G401 (cell line): ENCODE measurements around the gene C21orf58. TPM values are rescaled to one million over a fixed set of nuclear protein-coding genes. Genes with fewer than 3 reads are reported as not detected.
A peak's percentile ranks its signal among the peaks of the same experiment; 100 is the strongest.
"Not testable (repeated sequence)": the region's sequence is repeated elsewhere in the genome, so short reads cannot be mapped to it uniquely, and the experiment has no call there.

Source experiments
- DNase-seq: peaks from one replicate; pipeline ENCODE4 v3.0.0-alpha.2; 2015; ENCODE audit warnings: low spot score
- in situ Hi-C: cut with HindIII; loops from 2 replicates; pipeline ENCODE4 v1.10.0; 2016; ENCODE audit warnings: low sequenced_read_pairs, mixed read lengths
- total RNA-seq: library from RNA; depleted of rRNA; stranded (reverse); fragments of >200 nt; shearing (Covaris generic); gene quantifications from 2 replicates; pipeline ENCODE4 v1.2.3, GENCODE V29; 2014; rRNA removed

Gene C21orf58
- total RNA-seq: 7.9 and 8.2 TPM in 2 replicates

DNA sequence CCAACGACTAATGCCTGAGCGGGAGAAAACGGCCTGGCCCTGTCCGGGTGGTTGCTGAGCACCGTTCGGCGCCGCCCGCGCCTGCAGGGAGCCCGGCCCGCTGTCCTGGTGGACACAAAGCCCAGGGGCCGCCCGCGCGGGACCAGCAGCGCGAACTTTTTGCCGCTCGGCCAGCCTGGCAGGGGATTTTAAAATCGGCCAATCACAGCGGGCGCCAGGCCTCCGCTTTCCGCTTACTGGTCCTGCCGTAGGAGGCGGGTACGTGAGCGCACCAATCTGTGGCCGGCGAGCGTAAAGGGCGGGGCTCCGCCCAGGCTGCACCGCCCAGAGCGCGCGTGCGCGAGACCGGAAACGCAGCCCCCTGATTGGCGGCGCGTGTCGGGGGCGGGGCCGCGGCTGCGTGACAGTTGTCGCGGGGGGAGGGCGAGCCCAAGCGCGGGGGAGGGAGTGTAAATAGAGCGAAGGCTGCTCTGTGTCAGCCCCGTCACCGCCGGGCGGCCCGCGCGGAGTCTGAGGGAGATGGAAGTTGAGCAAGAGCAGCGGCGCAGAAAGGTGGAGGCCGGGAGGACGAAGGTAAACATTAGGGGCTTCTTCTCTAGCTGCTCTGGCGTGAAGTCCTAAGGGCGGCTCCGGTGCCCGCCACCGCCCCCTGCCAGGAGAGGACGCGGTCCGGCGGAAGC lies at the start of gene C21orf58, which contains the start of gene PCNT:
C21orf58 (minus strand) TSS at position 161 of the 680 bp plus-strand sequence. CDS start 1,132 bp downstream, outside the sequence.
PCNT (plus strand) TSS at position 447 of the 680 bp plus-strand sequence; CDS start at position 520, 73 bp downstream.
- in situ Hi-C loops: no loop called here
- DNase-seq: peak; percentile 97

DNA sequence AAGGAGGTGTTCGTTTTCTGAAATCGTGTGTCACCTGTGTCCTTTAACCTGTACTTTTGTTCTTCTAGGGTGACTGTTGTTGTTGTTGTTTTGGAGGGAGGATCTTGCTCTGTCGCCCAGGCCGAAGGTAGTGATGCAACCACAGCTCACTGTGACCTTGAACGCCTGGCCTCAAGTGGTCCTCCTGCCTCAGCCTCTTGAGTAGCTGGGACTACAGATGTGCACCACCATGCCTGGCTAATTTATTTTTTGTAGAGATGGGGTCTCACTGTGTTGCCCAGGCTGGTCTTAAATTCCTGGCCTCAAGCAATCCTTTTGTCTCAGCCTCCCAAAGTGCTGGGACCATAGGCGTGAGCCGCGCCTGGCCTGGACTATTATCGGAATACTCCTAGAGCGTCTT lies 49.3 kb upstream of the C21orf58 start:
- in situ Hi-C loops, DNase-seq: not testable (repeated sequence)

DNA sequence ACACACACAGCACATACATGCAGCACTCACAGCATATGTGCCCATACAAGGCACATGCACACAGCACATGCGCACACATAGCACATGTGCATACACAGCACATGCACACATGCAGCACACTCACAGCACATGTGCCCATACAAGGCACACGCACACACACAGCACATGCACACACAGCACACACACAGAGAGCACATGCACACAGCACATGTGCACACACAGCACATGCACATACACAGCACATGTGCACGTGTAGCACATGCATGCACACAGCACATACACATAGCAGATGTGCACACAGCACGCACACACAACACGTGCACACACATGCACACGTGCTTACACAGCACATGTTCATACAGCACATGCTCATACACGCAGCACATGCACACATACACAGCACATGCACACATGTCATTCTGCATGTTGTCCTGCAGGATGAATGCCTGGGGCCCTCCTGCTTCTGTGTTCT lies 48.4 kb upstream of the C21orf58 start:
- no peak for DNase-seq
- in situ Hi-C loops: no loop called here

DNA sequence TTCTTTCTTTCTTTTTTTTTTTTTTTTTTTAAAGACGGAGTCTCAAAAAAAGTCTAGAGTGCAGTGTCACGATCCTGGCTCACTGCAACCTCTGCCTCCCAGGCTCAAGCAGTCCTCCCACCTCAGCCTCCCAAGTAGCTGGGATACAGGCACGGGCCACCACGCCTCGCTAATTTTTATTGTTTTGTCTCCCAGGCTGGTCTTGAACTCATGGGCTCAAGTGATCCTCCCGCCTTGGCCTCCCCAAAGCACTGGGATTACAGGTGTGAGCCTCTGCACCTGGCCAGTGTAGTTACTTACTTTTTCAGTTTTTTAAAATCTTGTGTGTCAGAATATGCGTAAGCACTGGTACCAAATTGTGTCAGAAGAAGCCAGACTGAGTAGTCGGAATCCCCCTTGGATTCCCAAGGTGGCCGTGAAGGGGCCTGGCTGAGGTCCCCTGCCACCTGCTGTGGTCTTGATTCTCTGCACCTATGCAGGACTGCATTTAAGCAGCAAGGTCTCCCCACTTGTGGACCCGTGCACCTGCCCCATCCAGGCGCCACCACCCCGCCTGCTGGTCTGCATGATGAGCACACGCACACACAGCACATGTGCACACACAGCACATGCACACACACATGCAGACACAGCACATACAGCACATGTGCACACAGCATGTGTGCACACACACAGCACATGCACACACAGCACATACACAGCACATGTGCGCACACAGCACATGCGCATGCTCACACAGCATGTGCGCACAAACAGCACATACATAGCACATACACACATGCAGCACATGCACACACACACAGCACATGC lies 47.7 kb upstream of the C21orf58 start:
- in situ Hi-C loops: no loop called here
- no peak for DNase-seq

DNA sequence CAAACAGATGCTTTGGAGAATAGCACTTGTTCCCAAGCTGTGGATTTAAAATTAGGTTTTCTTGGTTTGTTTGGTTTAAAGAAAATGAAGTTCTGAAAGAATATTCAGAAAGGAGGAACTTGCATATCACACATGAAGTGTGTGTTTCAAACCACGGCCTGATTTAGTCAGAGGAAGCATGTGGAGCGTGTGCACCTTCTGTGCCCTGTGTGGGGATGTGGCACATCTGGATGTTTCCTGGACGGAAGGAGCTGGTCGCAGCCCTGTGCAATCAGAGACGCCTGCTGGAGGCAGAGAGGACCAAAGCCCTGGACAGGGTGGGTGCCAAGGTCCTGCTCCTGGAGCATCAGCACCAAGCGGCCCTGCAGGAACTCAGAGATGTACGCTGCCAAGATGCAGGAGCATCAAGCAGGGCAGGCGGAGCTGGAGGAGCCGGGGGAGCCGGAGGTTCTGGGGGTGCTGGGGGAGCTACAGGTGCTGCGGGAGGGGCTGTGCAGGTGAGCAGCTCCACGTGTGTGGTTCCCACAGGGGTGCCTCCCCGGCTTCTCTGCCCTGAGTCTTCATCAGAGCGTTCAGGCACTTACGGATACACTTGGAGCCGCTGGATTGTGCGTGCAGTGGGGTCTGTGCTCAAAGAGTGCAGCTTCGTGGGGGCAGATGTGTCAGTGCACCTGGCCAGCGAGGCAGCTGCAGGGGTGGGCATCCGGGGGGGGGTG lies 46.0 kb upstream of the C21orf58 start:
- no peak for DNase-seq
- in situ Hi-C loops: no loop called here

DNA sequence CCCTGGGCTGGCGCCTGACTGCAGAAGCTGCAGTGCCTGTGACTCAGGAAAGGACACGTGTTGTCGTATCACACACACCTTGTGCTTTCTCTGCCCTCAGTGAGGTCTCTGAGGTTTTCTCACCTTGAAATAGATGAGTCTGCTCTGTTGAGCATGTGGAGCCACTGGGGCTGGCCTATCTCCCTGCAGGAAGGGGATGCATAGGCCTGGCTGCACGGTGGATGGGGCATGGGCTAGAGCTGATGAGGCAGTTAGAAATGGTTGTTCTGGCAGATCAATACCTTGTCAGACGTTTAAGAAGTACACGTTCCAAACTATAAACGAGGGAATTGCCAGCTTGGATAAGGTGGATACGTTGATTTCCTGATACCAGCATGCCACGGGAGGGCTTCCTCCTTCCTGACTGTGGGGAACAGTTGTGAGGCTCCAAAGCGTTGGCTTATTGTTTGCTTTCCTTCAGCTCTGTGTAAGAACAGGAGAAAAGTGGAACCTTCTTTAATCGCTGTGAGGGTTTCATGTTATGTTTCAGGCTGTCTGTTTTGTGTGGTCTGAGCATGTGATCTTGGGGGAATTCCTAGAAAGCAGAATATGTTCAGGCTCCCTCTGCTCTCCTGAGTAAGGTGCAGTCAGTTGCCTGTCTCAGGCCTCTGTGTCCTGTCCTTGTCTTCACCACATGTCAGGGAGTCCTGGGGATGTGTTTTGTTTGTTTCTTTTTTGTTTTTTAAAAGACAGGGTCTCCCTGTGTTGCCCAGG lies 45.0 kb upstream of the C21orf58 start:
- no peak for DNase-seq
- in situ Hi-C loops: no loop called here

DNA sequence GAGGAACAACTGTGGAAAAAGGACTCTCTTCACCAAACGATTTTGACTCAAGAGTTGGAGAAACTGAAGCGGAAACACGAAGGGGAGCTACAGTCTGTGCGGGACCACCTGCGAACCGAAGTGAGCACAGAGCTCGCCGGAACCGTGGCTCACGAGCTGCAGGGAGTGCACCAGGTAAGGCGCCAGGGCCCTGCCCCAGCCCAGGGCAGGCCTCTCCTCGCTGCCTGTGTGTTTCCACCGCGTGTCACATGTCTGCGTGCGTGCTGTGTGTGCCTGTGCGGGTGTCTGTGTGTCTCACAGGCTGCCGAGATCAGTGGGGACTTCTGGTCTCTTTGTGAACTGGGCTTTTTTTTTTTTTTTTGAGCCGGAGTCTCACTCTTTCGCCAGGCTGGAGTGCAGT lies 43.3 kb upstream of the C21orf58 start:
- DNase-seq: no peak
- in situ Hi-C loops: no loop called here

DNA sequence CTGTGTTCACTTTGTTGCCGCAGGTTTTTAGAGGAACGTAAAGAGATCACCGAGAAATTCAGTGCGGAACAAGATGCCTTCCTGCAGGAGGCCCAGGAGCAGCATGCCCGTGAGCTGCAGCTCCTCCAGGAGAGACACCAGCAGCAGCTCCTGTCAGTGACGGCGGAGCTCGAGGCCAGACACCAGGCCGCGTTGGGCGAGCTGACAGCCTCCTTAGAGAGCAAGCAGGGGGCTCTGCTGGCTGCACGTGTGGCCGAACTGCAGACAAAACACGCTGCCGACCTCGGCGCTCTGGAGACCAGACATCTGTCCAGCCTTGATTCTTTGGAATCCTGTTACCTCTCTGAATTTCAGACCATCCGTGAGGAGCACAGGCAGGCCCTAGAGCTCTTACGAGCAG lies 42.9 kb upstream of the C21orf58 start:
- in situ Hi-C loops: no loop called here
- no peak for DNase-seq

DNA sequence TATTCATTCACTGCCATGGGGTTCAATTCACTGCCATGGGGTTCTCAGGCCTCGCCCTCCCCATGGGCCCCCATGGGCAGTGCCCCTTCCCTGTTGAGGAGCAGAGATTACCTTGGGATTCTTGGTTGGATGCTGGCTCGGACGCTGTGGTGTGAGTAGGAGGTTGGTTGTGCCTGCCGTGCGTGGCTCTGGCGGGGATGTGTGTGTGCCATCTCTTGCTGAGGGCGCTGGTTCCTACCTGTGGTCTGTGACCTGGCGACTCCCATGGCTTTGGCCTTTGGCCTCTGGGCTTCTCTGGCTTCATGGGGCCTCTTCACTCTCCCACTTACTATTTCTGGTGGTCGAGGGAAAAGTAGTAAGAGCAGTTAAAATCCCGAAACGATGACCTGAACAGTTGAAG lies 42.4 kb upstream of the C21orf58 start:
- in situ Hi-C loops: no loop called here
- DNase-seq: no peak

DNA sequence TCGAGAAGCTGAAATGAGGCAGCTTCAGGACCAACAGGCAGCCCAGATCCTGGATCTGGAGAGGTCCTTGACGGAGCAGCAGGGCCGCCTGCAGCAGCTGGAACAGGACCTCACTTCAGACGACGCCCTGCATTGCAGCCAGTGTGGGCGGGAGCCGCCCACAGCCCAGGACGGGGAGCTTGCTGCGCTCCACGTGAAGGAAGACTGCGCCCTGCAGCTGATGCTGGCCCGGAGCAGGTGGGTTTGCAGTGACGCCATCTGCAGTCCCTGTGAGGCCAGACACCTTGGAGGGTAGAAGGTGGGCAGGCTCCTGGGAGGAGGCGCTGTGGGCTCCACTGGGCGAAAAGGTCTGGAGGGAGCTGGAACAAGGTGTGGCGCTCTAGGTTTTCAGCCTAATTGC lies 40.0 kb upstream of the C21orf58 start:
- in situ Hi-C loops: no loop called here
- no peak for DNase-seq

DNA sequence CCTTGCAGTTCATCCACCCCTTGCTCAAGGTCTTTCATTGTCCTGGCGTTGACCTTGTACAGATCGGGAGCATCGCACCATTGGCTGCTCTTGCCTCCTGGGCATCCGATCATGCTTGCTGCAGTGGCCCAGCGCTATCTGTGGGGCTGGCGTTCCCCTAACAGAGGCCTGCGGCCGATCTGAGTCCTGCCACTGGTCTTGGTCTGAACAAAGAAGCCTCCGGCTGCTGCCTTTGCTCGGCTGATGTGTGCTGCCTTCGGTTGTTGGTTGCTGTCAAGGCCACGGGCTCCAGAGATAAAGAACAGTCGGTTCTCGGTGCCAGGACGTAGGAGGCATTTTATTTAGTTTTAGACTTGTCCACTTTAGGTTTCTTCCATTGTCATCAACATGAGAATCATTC lies 39.3 kb upstream of the C21orf58 start:
- no peak for DNase-seq
- in situ Hi-C loops: no loop called here

DNA sequence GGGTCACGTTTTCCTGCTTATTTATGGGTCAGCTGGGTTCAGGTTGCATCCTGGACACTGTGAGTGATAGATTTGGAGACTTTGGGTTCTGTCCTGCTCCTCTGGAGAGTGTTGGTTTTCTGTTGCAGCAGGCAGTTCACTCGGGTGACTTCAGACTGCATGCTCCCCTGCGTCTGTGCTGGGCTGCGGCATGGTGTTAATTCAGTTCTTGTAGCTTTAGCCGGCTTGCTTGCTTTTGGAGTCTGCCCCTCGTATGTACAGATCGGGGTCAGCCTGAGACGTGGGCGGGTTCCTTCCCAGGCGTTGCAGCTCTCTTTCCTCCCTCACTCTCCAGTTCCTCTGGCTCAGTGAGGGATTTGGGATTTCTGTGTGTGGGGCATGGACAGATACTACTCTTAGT lies 38.3 kb upstream of the C21orf58 start:
- DNase-seq: no peak
- in situ Hi-C loops: no loop called here

DNA sequence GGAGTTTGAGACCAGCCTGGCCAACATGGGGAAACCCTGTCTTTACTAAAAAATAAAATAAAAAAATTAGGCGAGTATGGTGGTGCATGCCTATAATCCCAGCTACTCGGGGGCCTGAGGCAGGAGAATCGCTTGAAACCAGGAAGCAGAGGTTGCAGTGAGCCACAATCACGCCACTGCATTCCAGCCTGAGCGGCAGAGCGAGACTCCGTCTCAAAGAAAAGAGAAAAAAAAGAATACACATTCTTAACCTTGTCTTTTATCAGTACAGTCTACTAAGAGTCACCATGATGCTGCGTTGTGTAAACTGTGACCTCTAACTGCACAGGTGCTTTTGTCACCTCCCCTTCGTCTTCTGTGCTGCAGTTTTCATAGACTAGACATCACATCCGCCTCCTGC lies 37.5 kb upstream of the C21orf58 start:
- in situ Hi-C loops: no loop called here
- DNase-seq: no peak

DNA sequence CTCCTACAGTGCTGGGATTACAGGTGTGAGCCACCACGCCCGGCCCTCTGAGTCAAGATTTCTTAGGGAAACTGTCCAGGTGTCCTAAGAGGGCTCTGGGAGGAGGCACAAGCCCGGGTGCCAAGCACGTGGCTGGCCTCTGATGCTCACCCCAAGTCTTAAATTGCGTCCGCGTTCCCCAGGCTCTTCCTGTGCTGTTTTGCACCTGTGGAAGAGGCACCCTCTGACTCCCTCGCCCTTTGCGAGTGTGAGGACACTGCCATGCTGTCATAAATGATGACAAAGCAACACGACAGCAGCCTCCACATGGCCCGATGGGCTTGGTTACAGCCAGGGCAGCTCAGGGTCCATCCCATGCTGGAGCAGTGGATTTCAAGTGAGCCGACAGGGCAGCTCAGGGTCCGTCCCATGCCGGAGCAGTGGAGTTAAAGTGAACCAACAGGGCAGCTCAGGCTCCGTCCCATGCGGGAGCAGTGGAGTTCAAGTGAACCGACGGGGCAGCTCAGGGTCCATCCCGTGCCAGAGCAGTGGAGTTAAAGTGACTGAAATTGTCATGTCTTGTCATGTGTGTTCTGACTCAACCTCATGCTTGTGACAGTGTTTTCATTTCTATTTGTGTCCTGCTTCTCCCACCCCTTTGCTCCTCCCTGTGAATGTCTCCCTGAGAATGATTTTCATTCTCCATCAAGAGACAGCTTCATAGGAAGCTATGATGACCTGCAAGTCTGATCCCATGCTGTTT lies 34.2 kb upstream of the C21orf58 start:
- in situ Hi-C loops: no loop called here

DNA sequence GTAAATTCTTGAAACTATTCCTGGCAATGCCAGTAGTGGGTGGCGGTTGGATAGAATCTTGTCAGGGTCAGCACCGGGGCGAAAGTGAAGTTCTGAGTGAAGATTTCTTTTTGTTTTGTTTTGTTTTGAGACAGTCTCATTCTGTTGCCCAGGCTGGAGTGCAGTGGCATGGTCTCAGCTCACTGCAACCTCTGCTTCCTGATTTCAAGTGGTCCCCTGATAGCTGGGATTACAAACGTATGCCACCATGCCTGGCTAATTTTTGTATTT lies 33.6 kb upstream of the C21orf58 start:
- DNase-seq: no peak
- in situ Hi-C loops: no loop called here

More for the DNA sequence above, 34.2 kb upstream of the C21orf58 start:
- no peak for DNase-seq

DNA sequence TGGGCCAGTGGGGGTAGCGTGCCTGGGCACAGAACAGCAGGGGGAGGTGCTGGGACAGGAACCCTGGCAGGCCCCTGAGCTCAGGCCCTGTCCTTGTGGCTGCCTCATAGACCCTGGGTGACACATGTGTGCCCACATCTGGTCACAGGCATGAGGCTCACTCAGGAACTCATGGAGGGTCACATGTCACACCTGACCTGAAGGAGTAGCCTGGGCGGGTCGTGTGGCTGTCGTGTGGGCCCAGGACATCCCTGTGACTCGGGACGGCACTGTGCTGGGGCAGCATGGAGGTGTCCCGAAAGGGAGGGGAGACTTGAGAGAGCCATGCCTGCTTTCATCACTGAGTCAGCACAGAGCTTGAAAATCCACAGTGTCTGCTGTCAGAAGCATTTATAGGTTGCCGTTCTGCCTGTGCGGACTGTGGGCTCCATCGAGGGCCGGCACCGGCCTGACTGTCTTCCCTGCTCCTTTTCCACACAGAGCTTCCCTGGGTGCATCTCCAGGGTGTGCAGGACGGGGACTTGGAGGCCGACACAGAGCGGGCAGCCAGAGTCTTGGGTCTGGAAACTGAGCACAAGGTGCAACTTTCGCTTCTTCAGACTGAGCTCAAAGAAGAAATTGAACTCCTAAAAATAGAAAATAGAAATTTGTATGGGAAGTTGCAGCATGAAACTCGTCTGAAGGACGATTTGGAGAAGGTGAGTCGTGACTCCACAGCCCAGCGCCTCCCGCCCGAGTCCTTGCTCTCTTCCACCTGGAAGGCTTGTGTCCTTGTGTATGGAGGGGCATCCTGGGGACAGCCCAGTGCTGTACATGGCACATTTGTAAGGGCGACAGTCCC lies 33.0 kb upstream of the C21orf58 start:
- no peak for DNase-seq
- in situ Hi-C loops: no loop called here

DNA sequence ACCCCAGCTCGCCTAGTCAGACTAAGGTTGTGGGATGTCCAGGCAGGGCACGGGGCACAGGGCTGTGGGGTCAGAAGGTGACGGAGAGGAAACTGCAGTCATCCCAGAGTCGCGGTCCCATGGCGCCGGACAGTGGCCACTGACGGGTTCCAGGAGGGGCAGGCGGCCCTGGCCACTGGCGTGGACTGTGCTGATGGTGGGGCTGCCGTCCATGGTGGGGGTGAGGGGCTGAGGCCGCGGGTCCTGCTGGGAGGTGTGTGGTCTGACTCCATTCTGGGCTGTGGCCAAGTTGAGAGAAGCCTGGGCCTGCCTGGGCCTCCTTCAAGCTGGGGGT lies 32.3 kb upstream of the C21orf58 start:
- in situ Hi-C loops: no loop called here
- DNase-seq: no peak
